ENCODE data around the gene DUS1L. TPM values are rescaled to one million over a fixed set of nuclear protein-coding genes. Genes with fewer than 3 reads are reported as not detected.

Gene DUS1L
- total RNA-seq (2012; rRNA removed): 64.7 and 68.2 TPM in 2 replicates

DNA sequence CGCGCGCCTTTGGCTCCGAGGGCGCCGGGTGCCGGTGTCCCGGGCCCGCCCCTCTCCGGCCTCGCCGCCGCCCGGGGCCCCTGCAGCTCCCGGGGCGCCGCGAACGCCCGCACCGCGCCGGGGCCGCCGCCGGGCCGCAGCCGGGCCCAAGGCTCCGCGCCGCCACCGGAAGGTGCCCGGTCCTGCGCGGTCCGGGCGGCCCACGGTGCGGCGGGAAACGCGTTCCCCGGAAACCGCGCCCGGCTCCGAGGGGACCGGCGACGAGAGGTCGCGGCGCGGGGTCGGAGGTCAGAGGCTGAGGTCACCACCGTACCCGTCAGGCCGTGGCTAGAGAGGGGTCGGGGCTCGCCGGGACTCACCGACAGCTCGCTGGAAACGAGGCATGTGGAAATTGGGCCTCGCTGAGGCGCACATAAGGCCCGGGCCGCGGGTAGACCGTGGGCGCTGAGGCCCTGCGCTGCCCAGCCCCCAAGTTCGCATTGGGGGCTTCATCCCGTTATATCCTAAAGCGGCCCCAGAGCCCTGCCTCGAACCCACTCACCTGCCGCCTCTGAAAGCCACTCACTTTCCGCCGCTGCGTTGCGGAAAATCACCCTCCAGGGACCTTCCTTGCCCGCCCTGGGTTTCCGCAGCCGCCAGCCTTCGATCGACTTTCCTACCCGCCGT is at the start of gene DUS1L:
Gene DUS1L, minus strand, starts transcription at position 167 of the 666 bp plus-strand sequence. CDS start 745 bp downstream, outside the sequence.
- Histone ChIP-seq H3K4me3 (ENCODE audit: low read length) (peak within 1 kb of the TSS; percentile 87), H3K4me2 (ENCODE audit: low read length) (peak within 1 kb of the TSS; percentile 100), H3K36me3 (ENCODE audit: insufficient read depth, low read length) (peaks cover 15% of the 10 kb centered on the region), H3K9ac (ENCODE audit: low read depth, low read length) (peak within 1 kb of the TSS; percentile 97), H3K4me1 (ENCODE audit: control insufficient read depth, insufficient read depth, low read length) (peaks cover 21% of the 10 kb centered on the region), H3K27me3 (ENCODE audit: control insufficient read depth, insufficient read depth, low read length) (no peaks in the 10 kb centered on the region), H3K9me3 (replicated peaks; ENCODE audit: low read length) (no peaks in the 10 kb centered on the region)

GRCh38 chr17:82114872-82115271 is 49.3 kb upstream of the DUS1L start:
- H3K9me3 ChIP-seq (replicated peaks; ENCODE audit: low read length): no peaks in the 10 kb centered on the region
- H3K27me3 ChIP-seq (ENCODE audit: control insufficient read depth, insufficient read depth, low read length): no peaks in the 10 kb centered on the region
- H3K4me2 ChIP-seq (ENCODE audit: low read length): no peak overlapping the region
- no peak overlapping the region for H3K4me3 ChIP-seq (ENCODE audit: low read length)
- peaks cover 6% of the 10 kb centered on the region for H3K36me3 ChIP-seq (ENCODE audit: insufficient read depth, low read length)
- no peaks in the 10 kb centered on the region for H3K4me1 ChIP-seq (ENCODE audit: control insufficient read depth, insufficient read depth, low read length)
- H3K9ac ChIP-seq (ENCODE audit: low read depth, low read length): no peak overlapping the region

DNA sequence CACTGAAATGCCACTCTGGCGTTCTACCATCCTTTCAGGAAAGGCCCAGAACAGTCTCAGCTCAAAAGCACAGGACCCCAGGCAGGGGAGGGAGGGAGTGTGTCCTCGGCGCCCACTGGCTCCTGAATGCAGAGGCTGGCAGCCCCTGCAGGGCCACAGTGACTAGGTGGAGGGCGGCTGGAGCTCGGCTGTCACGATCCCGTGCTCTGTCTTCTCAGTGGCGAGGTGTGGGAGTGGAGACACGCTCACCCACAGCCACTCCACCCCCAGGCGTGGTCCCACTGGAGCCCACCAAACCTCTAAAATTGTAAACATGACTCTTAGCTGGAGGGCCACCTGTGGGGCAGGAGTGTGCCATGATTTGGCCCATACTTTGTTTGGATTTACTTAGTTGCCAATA is 48.8 kb upstream of the DUS1L start:
- peaks cover 6% of the 10 kb centered on the region for H3K36me3 ChIP-seq (ENCODE audit: insufficient read depth, low read length)
- no peaks in the 10 kb centered on the region for H3K9me3 ChIP-seq (replicated peaks; ENCODE audit: low read length)
- H3K27me3 ChIP-seq (ENCODE audit: control insufficient read depth, insufficient read depth, low read length): no peaks in the 10 kb centered on the region
- no peak overlapping the region for H3K4me3 ChIP-seq (ENCODE audit: low read length)
- H3K4me1 ChIP-seq (ENCODE audit: control insufficient read depth, insufficient read depth, low read length): no peaks in the 10 kb centered on the region
- no peak overlapping the region for H3K9ac ChIP-seq (ENCODE audit: low read depth, low read length)
- H3K4me2 ChIP-seq (ENCODE audit: low read length): no peak overlapping the region

- Histone ChIP-seq H3K27me3 (ENCODE audit: control insufficient read depth, insufficient read depth, low read length) (no peaks in the 10 kb centered on the region), H3K4me2 (ENCODE audit: low read length) (no peak overlapping the region), H3K9ac (ENCODE audit: low read depth, low read length) (no peak overlapping the region), H3K36me3 (ENCODE audit: insufficient read depth, low read length) (peaks cover 6% of the 10 kb centered on the region), H3K4me1 (ENCODE audit: control insufficient read depth, insufficient read depth, low read length) (no peaks in the 10 kb centered on the region), H3K4me3 (ENCODE audit: low read length) (no peak overlapping the region), H3K9me3 (replicated peaks; ENCODE audit: low read length) (no peaks in the 10 kb centered on the region)
Measured at GRCh38 chr17:82113941-82114340, 48.3 kb upstream of the DUS1L start.

GRCh38 chr17:82113422-82113821 is 47.8 kb upstream of the DUS1L start:
- no peak overlapping the region for H3K4me2 ChIP-seq (ENCODE audit: low read length)
- H3K36me3 ChIP-seq (ENCODE audit: insufficient read depth, low read length): peaks cover 5% of the 10 kb centered on the region
- no peaks in the 10 kb centered on the region for H3K4me1 ChIP-seq (ENCODE audit: control insufficient read depth, insufficient read depth, low read length)
- H3K9me3 ChIP-seq (replicated peaks; ENCODE audit: low read length): no peaks in the 10 kb centered on the region
- no peak overlapping the region for H3K9ac ChIP-seq (ENCODE audit: low read depth, low read length)
- H3K4me3 ChIP-seq (ENCODE audit: low read length): no peak overlapping the region
- no peaks in the 10 kb centered on the region for H3K27me3 ChIP-seq (ENCODE audit: control insufficient read depth, insufficient read depth, low read length)

DNA sequence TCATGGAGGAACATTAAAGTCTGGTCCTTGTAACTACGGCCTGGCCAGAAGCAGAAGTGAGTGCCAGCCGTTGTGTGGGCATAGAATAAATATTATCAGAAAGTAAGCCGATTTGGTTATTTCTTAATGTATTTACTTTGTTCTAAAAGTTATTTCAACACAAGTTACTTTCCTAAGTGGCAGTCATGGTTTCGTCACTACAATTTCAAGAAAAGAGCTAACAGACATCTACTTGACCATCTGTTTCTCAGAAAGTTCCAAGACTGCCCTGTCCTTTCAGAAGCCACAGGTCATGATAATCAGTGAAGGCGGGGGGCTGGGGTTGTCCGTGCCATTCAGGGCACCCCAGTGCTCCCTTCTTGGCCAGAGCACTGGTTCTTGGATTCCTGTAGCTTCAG is 47.3 kb upstream of the DUS1L start:
- Histone ChIP-seq H3K9me3 (replicated peaks; ENCODE audit: low read length) (no peaks in the 10 kb centered on the region), H3K4me2 (ENCODE audit: low read length) (no peak overlapping the region), H3K36me3 (ENCODE audit: insufficient read depth, low read length) (peaks cover 3% of the 10 kb centered on the region)

DNA sequence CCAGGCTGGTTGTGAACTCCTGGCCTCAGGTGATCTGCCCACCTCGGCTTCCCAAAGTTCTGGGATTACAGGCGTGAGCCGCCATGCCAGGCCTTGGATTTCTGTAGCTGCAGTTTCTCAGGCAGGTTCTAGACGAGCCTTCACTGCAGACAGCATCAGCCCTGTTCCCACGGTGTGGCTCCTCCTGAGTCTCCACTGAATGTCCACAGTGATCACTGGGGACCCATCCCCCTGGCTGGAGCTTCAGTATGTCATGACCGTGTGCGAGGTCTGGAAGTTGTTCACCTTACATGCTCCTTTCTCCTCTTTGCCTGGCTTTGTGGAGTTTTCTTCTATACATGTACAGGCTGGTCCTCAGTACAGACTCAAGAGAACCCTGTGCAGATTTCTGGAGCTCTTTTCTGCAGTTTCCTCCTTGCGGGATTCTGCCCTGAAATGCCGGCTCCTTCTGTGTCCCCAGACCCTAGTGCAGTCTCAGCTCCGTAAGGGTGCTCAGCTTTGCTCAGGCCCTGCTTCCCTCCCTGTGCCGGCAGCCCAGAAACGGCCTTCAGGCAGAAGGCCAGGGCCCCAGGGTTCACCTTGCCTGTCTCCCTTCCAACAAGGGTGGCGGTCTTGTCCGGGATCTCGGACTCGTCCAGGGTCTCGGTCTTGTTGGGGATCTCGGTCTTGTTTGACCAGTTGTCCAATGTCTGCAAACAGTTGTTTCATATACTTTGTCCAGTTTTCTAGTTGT is 46.7 kb upstream of the DUS1L start:
- Histone ChIP-seq H3K27me3 (ENCODE audit: control insufficient read depth, insufficient read depth, low read length) (no peaks in the 10 kb centered on the region), H3K9ac (ENCODE audit: low read depth, low read length) (no peak overlapping the region), H3K4me3 (ENCODE audit: low read length) (no peak overlapping the region), H3K4me2 (ENCODE audit: low read length) (no peak overlapping the region), H3K36me3 (ENCODE audit: insufficient read depth, low read length) (peaks cover 3% of the 10 kb centered on the region), H3K4me1 (ENCODE audit: control insufficient read depth, insufficient read depth, low read length) (no peaks in the 10 kb centered on the region), H3K9me3 (replicated peaks; ENCODE audit: low read length) (no peaks in the 10 kb centered on the region)

More for the DNA sequence above, 47.3 kb upstream of the DUS1L start:
- Histone ChIP-seq H3K4me1 (ENCODE audit: control insufficient read depth, insufficient read depth, low read length) (no peaks in the 10 kb centered on the region), H3K9ac (ENCODE audit: low read depth, low read length) (no peak overlapping the region), H3K4me3 (ENCODE audit: low read length) (no peak overlapping the region), H3K27me3 (ENCODE audit: control insufficient read depth, insufficient read depth, low read length) (no peaks in the 10 kb centered on the region)

GRCh38 chr17:82110298-82110697 is 44.7 kb upstream of the DUS1L start:
- Histone ChIP-seq H3K9me3 (replicated peaks; ENCODE audit: low read length) (no peaks in the 10 kb centered on the region), H3K27me3 (ENCODE audit: control insufficient read depth, insufficient read depth, low read length) (no peaks in the 10 kb centered on the region), H3K4me2 (ENCODE audit: low read length) (no peak overlapping the region), H3K4me1 (ENCODE audit: control insufficient read depth, insufficient read depth, low read length) (peaks cover 12% of the 10 kb centered on the region), H3K36me3 (ENCODE audit: insufficient read depth, low read length) (peaks cover 3% of the 10 kb centered on the region), H3K4me3 (ENCODE audit: low read length) (no peak overlapping the region), H3K9ac (ENCODE audit: low read depth, low read length) (no peak overlapping the region)

- H3K36me3 ChIP-seq (ENCODE audit: insufficient read depth, low read length): peaks cover 3% of the 10 kb centered on the region
- H3K4me3 ChIP-seq (ENCODE audit: low read length): no peak overlapping the region
- no peaks in the 10 kb centered on the region for H3K9me3 ChIP-seq (replicated peaks; ENCODE audit: low read length)
- no peaks in the 10 kb centered on the region for H3K27me3 ChIP-seq (ENCODE audit: control insufficient read depth, insufficient read depth, low read length)
- no peak overlapping the region for H3K4me2 ChIP-seq (ENCODE audit: low read length)
- H3K4me1 ChIP-seq (ENCODE audit: control insufficient read depth, insufficient read depth, low read length): peaks cover 12% of the 10 kb centered on the region
- no peak overlapping the region for H3K9ac ChIP-seq (ENCODE audit: low read depth, low read length)
Measured at GRCh38 chr17:82108961-82109475, 43.4 kb upstream of the DUS1L start.

DNA sequence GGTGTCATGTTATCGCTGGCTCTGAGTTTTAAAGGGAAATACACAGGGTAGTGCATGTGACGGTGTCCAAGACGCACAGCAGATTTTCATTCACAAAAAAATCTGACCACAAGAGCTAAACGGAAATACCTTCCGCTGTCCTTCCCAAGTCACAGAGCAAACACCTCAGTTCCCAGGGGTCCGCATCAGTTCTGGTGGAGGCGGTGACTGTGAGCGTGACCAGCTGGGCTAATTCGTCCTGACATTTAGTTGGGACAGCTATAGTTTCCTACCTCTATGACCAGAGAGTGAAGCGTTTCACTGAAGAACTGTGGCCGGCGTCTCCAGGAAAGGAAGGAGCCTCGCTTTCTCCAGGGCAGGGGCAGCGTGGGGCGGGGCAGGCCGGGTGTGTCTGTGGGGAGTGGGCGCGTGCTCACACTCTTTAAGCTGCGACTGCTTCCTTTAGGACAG is 42.9 kb upstream of the DUS1L start:
- H3K9me3 ChIP-seq (replicated peaks; ENCODE audit: low read length): no peaks in the 10 kb centered on the region
- no peak overlapping the region for H3K4me2 ChIP-seq (ENCODE audit: low read length)
- peaks cover 3% of the 10 kb centered on the region for H3K36me3 ChIP-seq (ENCODE audit: insufficient read depth, low read length)
- H3K4me3 ChIP-seq (ENCODE audit: low read length): no peak overlapping the region
- H3K4me1 ChIP-seq (ENCODE audit: control insufficient read depth, insufficient read depth, low read length): peaks cover 12% of the 10 kb centered on the region
- H3K9ac ChIP-seq (ENCODE audit: low read depth, low read length): no peak overlapping the region
- no peaks in the 10 kb centered on the region for H3K27me3 ChIP-seq (ENCODE audit: control insufficient read depth, insufficient read depth, low read length)

DNA sequence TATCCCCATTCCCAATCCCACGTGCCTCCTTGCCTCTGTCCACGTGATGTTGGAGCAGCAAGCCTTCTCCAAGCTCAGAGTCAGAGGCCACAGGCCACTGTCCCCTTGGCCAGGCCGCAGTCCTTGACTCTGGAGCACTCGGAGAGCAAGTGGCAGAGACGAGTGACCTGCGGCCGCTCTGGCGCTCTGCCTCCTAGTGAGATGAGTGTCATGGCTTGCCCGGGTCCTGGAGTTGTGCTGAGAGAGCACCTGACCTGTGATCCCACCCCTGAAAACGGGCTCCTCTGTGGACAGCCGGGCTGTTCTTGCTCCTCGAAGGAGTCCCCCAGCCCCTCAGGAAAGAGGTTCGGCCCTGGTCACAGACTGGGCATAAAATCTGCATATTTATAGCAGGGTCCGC is 42.4 kb upstream of the DUS1L start:
- no peaks in the 10 kb centered on the region for H3K9me3 ChIP-seq (replicated peaks; ENCODE audit: low read length)
- no peaks in the 10 kb centered on the region for H3K36me3 ChIP-seq (ENCODE audit: insufficient read depth, low read length)
- H3K4me2 ChIP-seq (ENCODE audit: low read length): no peak overlapping the region
- H3K4me1 ChIP-seq (ENCODE audit: control insufficient read depth, insufficient read depth, low read length): peaks cover 12% of the 10 kb centered on the region
- H3K4me3 ChIP-seq (ENCODE audit: low read length): no peak overlapping the region
- no peaks in the 10 kb centered on the region for H3K27me3 ChIP-seq (ENCODE audit: control insufficient read depth, insufficient read depth, low read length)
- H3K9ac ChIP-seq (ENCODE audit: low read depth, low read length): no peak overlapping the region

All from skeletal muscle satellite cell (primary cell).